Fibroblast of villous mesenchyme (primary cell): ENCODE measurements around the gene ZNF474. TPM values are rescaled to one million over a fixed set of nuclear protein-coding genes. Genes with fewer than 3 reads are reported as not detected.

ENCODE experiments used
- DNase-seq: peaks from one replicate; pipeline ENCODE4 v3.0.0-alpha.2; 2010; ENCODE audit warnings: low read depth
- H3K4me3 ChIP-seq: 2 replicates; pipeline ENCODE4 v1.5.1; 2011; ENCODE audit warnings: low read depth, mild to moderate bottlenecking, low read length
- CTCF ChIP-seq: IDR thresholded peaks from 2 replicates; pipeline ENCODE4 v1.5.1; 2012; ENCODE audit warnings: low read depth, mild to moderate bottlenecking, low read length; ENCODE audit not compliant: insufficient read depth
- total RNA-seq: library from RNA; depleted of rRNA; stranded (reverse); fragments of >200 nt; gene quantifications from 2 replicates; pipeline ENCODE4 v1.2.3, GENCODE V29; 2012

Gene ZNF474
- total RNA-seq, 1 donor = 0.43 TPM

- DNase-seq = no peak
- no peak for TF ChIP-seq CTCF
- H3K4me3 ChIP-seq = no peak overlapping the region
These were observed 69.8 kb downstream of the ZNF474 start for GRCh38 chr5:122199146-122199545.

GRCh38 chr5:122200450-122200849, 71.1 kb downstream of the ZNF474 start:
- no peak overlapping the region for H3K4me3 ChIP-seq
- no peak for TF ChIP-seq CTCF
- DNase-seq = no peak

GRCh38 chr5:122200865-122201264, 71.5 kb downstream of the ZNF474 start:
- DNase-seq = no peak
- no peak for TF ChIP-seq CTCF
- no peak overlapping the region for H3K4me3 ChIP-seq

- DNase-seq = no peak
- no peak overlapping the region for H3K4me3 ChIP-seq
- TF ChIP-seq CTCF = no peak
These were observed 72.0 kb downstream of the ZNF474 start for GRCh38 chr5:122201365-122201764.

GRCh38 chr5:122202952-122203351, 73.6 kb downstream of the ZNF474 start:
- no peak for TF ChIP-seq CTCF
- no peak for DNase-seq

More at GRCh38 chr5:122202952-122203351, 73.6 kb downstream of the ZNF474 start:
- no peak overlapping the region for H3K4me3 ChIP-seq

Other genes starting within 250 kb of the ZNF474 start
- gene SRFBP1, start 167.6 kb upstream of the ZNF474 start, total RNA-seq = 14.2 and 25.5 TPM in 2 replicates
- gene LOX, start 51.3 kb upstream of the ZNF474 start, total RNA-seq = 91.1 and 131 TPM in 2 replicates
- gene SNCAIP, start 182.7 kb downstream of the ZNF474 start, total RNA-seq = 19.0 and 32.5 TPM in 2 replicates